ENCODE data around the gene BCL7B.
"Not testable (repeated sequence)": the region's sequence is repeated elsewhere in the genome, so short reads cannot be mapped to it uniquely, and the experiment has no call there.

- not testable (repeated sequence) for TF ChIP-seq CTCF (IDR thresholded peaks at IDR 0.05 in 8 of 11, conservative IDR thresholded peaks at IDR 0.05 in 3 of 11); POLR2A (IDR thresholded peaks at IDR 0.05); POLR2AphosphoS5 (IDR thresholded peaks at IDR 0.05)
Measured at GRCh38 chr7:73581006-73581405, 23.5 kb upstream of the BCL7B start.

Measured in spleen (tissue), 7 donors.